Measurements from ENCODE around the gene SMPD3. TPM values are rescaled to one million over a fixed set of nuclear protein-coding genes. Genes with fewer than 3 reads are reported as not detected.

The SMPD3 gene
- polyA plus RNA-seq, 4 donors, result 47.0 to 123 (median 71.9) TPM

DNA sequence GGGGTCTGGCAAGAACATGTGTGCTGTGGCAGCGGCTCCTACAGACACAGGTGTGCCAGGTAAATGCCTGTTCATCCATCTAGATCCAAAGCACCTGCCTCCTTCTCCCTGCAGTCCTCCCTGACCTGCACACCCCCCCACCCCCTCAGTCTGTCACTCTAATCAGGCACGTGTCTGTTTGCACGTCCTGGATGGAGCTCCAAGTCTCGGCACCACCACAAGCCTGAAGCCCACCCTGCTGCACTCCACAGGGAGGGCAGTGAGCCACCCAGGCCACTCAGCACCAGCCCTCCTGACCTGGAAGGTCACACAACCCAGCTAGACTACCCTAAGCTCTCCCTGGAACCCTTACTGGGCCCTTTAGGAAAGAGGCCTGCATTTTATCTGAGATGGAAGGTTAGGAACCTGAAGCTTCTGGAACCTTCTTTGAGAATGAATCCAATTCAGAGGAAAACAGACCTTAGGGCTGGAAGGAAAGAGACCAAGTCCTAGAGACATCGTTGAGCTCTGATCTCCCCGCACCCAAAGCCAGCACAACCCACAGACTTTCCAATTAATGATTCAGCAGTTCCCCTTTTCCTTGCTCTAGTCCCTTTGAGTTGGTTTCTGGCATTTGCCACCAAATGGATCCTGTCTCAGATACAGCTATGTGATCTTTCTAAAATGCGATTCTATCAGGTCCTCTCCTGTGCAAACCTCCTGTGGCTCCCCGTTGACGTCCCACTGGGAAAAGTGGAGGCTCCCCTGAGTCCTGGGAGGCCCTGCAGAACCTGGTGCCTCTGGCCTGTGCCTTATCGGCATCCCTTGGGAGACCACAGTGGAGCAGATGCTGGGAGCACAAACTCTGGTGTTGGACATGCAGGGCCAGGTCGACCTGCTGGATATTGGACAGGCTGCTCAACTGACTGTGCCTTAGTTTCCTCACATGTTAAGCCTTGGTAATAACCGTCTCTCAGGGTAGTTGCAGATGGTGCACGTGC, 69.6 kb downstream of the SMPD3 start:
- H3K4me3 ChIP-seq (ENCODE audit: low read depth in 1 of 3, low read length in 3 of 3), result no peak overlapping the region
- H3K4me1 ChIP-seq (ENCODE audit: control insufficient read depth in 3 of 3, insufficient read depth in 2 of 3, low read depth in 1 of 3, low read length in 2 of 3), result peaks cover 0 to 53% (median 0%) of the 10 kb centered on the region in 3 donors
- peaks cover 0 to 83% (median 15%) of the 10 kb centered on the region in 3 donors for H3K36me3 ChIP-seq (ENCODE audit: control insufficient read depth in 3 of 3, insufficient read depth in 2 of 3, low read depth in 1 of 3, low read length in 3 of 3)
- no peaks in the 10 kb centered on the region for H3K9me3 ChIP-seq (ENCODE audit: control insufficient read depth in 2 of 2, insufficient read depth in 1 of 2, low read depth in 1 of 2, low read length in 1 of 2)
- no peak overlapping the region for H3K27ac ChIP-seq (ENCODE audit: low read depth in 1 of 3, low read length in 2 of 3)
- FAIRE-seq (no peak), DNase-seq (no peak)
- 84 to 89% (median 87%) methylated on average over 13 of the region's 13 CpGs for WGBS, 3 donors
- no peaks in the 10 kb centered on the region for H3K27me3 ChIP-seq (ENCODE audit: control insufficient read depth in 3 of 3, insufficient read depth in 3 of 3, low read length in 3 of 3)

DNA sequence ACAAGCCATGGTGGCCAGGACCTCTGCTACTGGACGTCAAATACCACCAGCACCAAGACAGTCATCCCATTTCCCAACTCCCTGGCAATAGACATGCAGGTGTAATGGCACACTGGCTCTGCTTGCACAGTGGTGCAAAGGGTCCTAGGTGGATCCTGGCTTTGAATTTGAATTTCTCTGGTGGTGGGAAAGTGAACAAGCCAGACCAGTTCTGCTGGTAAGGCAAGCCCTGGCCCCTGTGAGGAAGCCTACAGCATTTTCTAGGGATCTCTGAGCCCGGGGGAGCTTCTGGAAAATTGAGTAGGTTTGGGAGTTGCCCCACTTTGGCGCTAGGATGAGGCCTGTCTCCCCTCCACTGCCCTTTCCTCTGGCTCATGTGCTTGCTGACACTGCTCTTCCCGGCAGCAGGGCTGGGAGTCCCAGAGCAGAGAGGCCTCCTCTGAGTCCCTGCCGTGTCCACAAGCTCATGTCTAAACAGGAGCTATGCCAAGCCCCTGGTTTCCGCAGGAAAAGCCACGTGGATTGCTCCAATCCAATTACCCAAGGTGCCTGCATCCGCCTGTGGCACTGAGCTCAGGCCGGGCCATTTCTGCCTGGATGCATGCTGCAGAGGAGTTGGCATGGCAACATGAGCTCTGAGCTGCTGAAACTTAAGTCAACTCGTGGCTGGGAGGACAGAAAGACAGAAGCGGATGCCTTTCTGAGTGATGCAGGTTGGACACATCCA, 70.5 kb downstream of the SMPD3 start:
- WGBS, 3 donors, result 76 to 85% (median 79%) methylated on average over 11 of the region's 11 CpGs
- Histone ChIP-seq H3K27me3 (ENCODE audit: control insufficient read depth in 3 of 3, insufficient read depth in 3 of 3, low read length in 3 of 3) (no peaks in the 10 kb centered on the region), H3K4me3 (ENCODE audit: low read depth in 1 of 3, low read length in 3 of 3) (no peak overlapping the region), H3K4me1 (ENCODE audit: control insufficient read depth in 3 of 3, insufficient read depth in 2 of 3, low read depth in 1 of 3, low read length in 2 of 3) (peaks cover 0 to 48% (median 0%) of the 10 kb centered on the region in 3 donors), H3K27ac (ENCODE audit: low read depth in 1 of 3, low read length in 2 of 3) (no peak overlapping the region), H3K9me3 (ENCODE audit: control insufficient read depth in 2 of 2, insufficient read depth in 1 of 2, low read depth in 1 of 2, low read length in 1 of 2) (no peaks in the 10 kb centered on the region), H3K36me3 (ENCODE audit: control insufficient read depth in 3 of 3, insufficient read depth in 2 of 3, low read depth in 1 of 3, low read length in 3 of 3) (peaks cover 0 to 89% (median 20%) of the 10 kb centered on the region in 3 donors)
- DNase-seq (no peak), FAIRE-seq (no peak)

DNA sequence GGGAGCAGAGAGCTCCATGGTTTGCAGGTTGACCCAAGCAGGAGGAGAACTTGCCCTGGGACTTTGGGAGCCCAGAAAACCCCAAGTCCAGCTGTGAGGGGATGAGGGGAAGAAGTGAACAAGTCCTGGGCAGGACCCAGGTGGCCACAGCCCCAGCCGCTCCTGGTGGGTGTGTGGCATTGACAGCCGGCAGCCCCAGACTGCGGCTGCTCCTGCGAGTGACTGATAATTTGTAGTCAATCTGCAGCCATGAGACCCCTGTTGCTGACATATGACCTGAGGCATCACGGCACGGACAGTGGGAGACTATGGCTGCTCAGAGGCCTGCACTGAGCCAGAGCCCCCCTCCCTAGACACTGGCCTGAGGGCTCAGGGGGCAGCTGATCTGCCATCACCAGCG, 71.1 kb downstream of the SMPD3 start:
- Histone ChIP-seq H3K27me3 (ENCODE audit: control insufficient read depth in 3 of 3, insufficient read depth in 3 of 3, low read length in 3 of 3) (no peaks in the 10 kb centered on the region), H3K4me1 (ENCODE audit: control insufficient read depth in 3 of 3, insufficient read depth in 2 of 3, low read depth in 1 of 3, low read length in 2 of 3) (peaks cover 0 to 43% (median 0%) of the 10 kb centered on the region in 3 donors), H3K27ac (ENCODE audit: low read depth in 1 of 3, low read length in 2 of 3) (no peak overlapping the region), H3K9me3 (ENCODE audit: control insufficient read depth in 2 of 2, insufficient read depth in 1 of 2, low read depth in 1 of 2, low read length in 1 of 2) (no peaks in the 10 kb centered on the region), H3K36me3 (ENCODE audit: control insufficient read depth in 3 of 3, insufficient read depth in 2 of 3, low read depth in 1 of 3, low read length in 3 of 3) (peaks cover 0 to 95% (median 20%) of the 10 kb centered on the region in 3 donors), H3K4me3 (ENCODE audit: low read depth in 1 of 3, low read length in 3 of 3) (no peak overlapping the region)
- FAIRE-seq (no peak), DNase-seq (no peak)
- WGBS, 3 donors, result 92 to 94% (median 93%) methylated on average over 7 of the region's 7 CpGs

DNA sequence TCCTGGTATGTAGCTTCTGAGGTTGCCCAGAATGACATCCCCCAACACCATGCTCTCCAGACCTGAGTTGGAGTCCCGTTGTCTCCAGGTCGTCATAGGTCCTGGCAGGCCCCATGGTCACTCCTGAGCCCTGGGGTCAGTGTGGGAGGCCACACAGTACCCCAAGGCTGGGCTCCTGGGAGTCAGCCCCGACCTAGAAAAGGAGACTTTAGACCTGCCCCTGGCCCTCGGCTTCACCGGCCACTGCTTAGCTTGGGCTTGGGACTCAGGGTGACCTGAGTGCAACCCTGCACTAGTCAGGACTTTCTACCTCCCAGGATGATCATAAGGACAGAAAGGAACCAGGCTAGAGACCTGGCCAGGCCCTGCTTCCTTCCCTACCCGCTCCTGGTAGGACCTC, 71.7 kb downstream of the SMPD3 start:
- Histone ChIP-seq H3K27ac (ENCODE audit: low read depth in 1 of 3, low read length in 2 of 3) (no peak overlapping the region), H3K36me3 (ENCODE audit: control insufficient read depth in 3 of 3, insufficient read depth in 2 of 3, low read depth in 1 of 3, low read length in 3 of 3) (peaks cover 0 to 95% (median 22%) of the 10 kb centered on the region in 3 donors), H3K27me3 (ENCODE audit: control insufficient read depth in 3 of 3, insufficient read depth in 3 of 3, low read length in 3 of 3) (no peaks in the 10 kb centered on the region), H3K4me1 (ENCODE audit: control insufficient read depth in 3 of 3, insufficient read depth in 2 of 3, low read depth in 1 of 3, low read length in 2 of 3) (peaks cover 0 to 37% (median 0%) of the 10 kb centered on the region in 3 donors), H3K4me3 (ENCODE audit: low read depth in 1 of 3, low read length in 3 of 3) (no peak overlapping the region), H3K9me3 (ENCODE audit: control insufficient read depth in 2 of 2, insufficient read depth in 1 of 2, low read depth in 1 of 2, low read length in 1 of 2) (no peaks in the 10 kb centered on the region)
- FAIRE-seq, result no peak
- 90 to 94% (median 93%) methylated on average over 6 of the region's 6 CpGs for WGBS, 3 donors
- no peak for DNase-seq

DNA sequence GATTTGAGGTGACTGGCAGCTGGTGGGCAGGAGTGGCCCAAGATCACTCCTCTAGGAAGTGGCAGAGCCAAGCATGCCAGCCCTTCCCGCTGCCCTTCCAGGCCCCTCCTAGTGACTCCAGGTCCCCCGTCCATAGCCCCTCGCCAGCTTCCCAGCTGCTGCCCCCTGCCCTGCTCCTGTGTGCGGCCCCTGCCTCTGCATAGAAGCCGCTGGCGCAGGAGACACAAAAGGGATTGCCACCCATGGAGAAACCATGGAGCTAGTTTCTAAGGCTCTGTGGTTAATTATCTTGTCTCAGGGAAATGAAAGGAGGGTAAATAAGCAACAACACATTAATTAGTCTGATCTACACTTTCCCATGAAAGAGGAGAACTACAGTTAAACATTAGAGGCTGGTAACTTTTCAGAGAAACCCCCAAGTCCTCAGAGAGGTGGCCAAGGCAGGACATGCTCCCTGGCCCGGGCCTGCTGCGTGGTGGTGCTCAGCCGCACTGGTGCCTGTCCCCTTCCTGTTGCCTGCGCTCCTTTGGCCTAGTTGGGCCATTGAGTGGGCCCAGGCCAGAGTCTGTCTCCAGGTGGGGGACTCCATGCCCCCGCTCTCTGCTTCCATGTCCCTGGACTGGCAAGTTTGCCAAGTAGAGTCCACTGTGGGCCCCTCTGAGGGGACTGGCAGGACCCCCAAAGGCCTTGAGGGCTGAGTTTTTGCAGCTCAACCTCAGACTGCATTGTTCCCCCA, 72.3 kb downstream of the SMPD3 start:
- no peak overlapping the region for H3K4me3 ChIP-seq (ENCODE audit: low read depth in 1 of 3, low read length in 3 of 3)
- DNase-seq (no peak), FAIRE-seq (no peak)
- H3K4me1 ChIP-seq (ENCODE audit: control insufficient read depth in 3 of 3, insufficient read depth in 2 of 3, low read depth in 1 of 3, low read length in 2 of 3), result peaks cover 0 to 32% (median 0%) of the 10 kb centered on the region in 3 donors
- H3K9me3 ChIP-seq (ENCODE audit: control insufficient read depth in 2 of 2, insufficient read depth in 1 of 2, low read depth in 1 of 2, low read length in 1 of 2), result no peaks in the 10 kb centered on the region
- H3K36me3 ChIP-seq (ENCODE audit: control insufficient read depth in 3 of 3, insufficient read depth in 2 of 3, low read depth in 1 of 3, low read length in 3 of 3), result peaks cover 0 to 95% (median 22%) of the 10 kb centered on the region in 3 donors
- H3K27ac ChIP-seq (ENCODE audit: low read depth in 1 of 3, low read length in 2 of 3), result no peak overlapping the region
- no peaks in the 10 kb centered on the region for H3K27me3 ChIP-seq (ENCODE audit: control insufficient read depth in 3 of 3, insufficient read depth in 3 of 3, low read length in 3 of 3)
- 94 to 97% (median 96%) methylated on average over 11 of the region's 11 CpGs for WGBS, 3 donors

DNA sequence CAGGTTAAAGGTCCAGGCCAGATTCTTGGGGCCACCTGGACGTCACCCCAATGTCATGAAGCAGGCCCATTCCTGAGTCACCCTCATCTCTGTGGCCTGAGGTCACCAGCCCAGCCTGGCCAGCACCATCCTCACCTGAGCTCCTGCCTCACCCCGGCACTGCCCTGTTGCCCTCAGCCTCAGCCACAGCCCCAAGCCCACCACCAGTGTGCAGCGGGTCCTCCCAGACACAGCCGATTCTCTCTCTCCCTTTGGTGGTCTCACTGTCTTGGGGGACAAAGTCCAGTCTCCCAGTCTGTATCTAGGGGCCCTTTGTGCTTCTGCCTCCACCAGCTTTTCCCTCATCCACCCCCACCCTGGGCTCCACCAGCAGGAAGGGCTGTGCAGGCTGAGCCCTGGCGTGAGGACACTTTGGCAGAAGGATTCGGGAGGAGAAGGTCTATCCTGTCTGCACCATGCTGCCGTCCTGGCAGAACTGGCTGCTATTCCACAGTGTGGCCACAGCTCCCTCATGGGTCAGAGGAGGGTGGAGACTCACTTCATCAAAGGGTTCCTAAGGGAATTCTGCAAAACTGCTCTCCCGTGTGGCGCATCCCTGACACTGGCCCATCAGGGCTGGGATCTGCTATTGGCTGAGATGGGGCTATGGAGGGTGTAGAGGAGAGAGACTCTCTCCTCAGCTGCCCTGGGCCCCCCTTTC, 73.2 kb downstream of the SMPD3 start:
- Histone ChIP-seq H3K4me3 (ENCODE audit: low read depth in 1 of 3, low read length in 3 of 3) (no peak overlapping the region), H3K9me3 (ENCODE audit: control insufficient read depth in 2 of 2, insufficient read depth in 1 of 2, low read depth in 1 of 2, low read length in 1 of 2) (no peaks in the 10 kb centered on the region), H3K4me1 (ENCODE audit: control insufficient read depth in 3 of 3, insufficient read depth in 2 of 3, low read depth in 1 of 3, low read length in 2 of 3) (peaks cover 0 to 29% (median 0%) of the 10 kb centered on the region in 3 donors), H3K27ac (ENCODE audit: low read depth in 1 of 3, low read length in 2 of 3) (no peak overlapping the region), H3K36me3 (ENCODE audit: control insufficient read depth in 3 of 3, insufficient read depth in 2 of 3, low read depth in 1 of 3, low read length in 3 of 3) (peaks cover 0 to 95% (median 24%) of the 10 kb centered on the region in 3 donors), H3K27me3 (ENCODE audit: control insufficient read depth in 3 of 3, insufficient read depth in 3 of 3, low read length in 3 of 3) (no peaks in the 10 kb centered on the region)
- WGBS, 3 donors, result 83% methylated on average over 9 of the region's 9 CpGs
- DNase-seq, result no peak
- FAIRE-seq, result no peak

DNA sequence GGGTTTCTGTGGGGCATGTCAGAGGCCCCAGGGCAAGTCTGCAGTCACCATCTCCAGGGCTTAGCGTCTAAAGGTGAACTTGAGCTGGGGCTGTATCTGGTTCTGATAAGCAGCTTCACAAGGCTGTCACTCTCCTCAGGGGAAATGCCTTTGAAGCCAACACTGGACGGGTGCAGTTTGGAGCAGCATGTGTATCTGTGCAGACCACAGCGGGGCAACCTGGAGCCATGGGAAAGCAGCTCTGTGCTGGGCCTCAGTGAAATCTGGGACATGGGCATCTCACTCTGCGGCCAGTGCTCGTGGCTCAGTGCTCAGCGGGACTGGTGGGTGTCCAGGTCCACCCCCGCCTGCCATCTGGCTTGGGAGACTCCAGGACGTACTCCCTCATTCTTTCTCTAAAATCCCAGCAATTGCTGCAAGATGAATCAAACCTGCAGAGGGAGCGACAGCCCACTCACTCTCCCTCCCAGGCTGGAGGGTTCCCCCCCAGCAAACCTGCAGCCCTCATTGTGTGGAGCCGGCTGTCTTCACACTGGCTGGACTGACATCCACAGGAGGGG, 74.0 kb downstream of the SMPD3 start:
- no peak overlapping the region for H3K4me3 ChIP-seq (ENCODE audit: low read depth in 1 of 3, low read length in 3 of 3)
- no peak overlapping the region for H3K27ac ChIP-seq (ENCODE audit: low read depth in 1 of 3, low read length in 2 of 3)
- 61 to 73% (median 67%) methylated on average over 10 of the region's 10 CpGs for WGBS, 3 donors
- H3K27me3 ChIP-seq (ENCODE audit: control insufficient read depth in 3 of 3, insufficient read depth in 3 of 3, low read length in 3 of 3), result no peaks in the 10 kb centered on the region
- peaks cover 0 to 94% (median 24%) of the 10 kb centered on the region in 3 donors for H3K36me3 ChIP-seq (ENCODE audit: control insufficient read depth in 3 of 3, insufficient read depth in 2 of 3, low read depth in 1 of 3, low read length in 3 of 3)
- FAIRE-seq (no peak), DNase-seq (peak; percentile 49 to 58)
- H3K9me3 ChIP-seq (ENCODE audit: control insufficient read depth in 2 of 2, insufficient read depth in 1 of 2, low read depth in 1 of 2, low read length in 1 of 2), result no peaks in the 10 kb centered on the region
- peaks cover 0 to 28% (median 0%) of the 10 kb centered on the region in 3 donors for H3K4me1 ChIP-seq (ENCODE audit: control insufficient read depth in 3 of 3, insufficient read depth in 2 of 3, low read depth in 1 of 3, low read length in 2 of 3)

All from small intestine (tissue), 7 donors.